Gastrocnemius medialis (tissue), 4 donors: Measurements from ENCODE around the gene OR5A2.

Source experiments
- POLR2A ChIP-seq, 2 donors: fragments of 450-650 bp; IDR thresholded peaks; one replicate each; pipeline ENCODE4 v1.6.1; 2017; ENCODE audit warnings: antibody characterized with exemption in 2 of 2, mild to moderate bottlenecking in 2 of 2, moderate library complexity in 2 of 2
- TF ChIP-seq, protein P1 (sequence below), 5 experiments: fragments of 450-650 bp in 3 of 5; fragments of 200-600 bp in 2 of 5; sonication (generic) in 2 of 5; IDR thresholded peaks in 4 of 5; conservative IDR thresholded peaks in 1 of 5; 1 replicate in 4 of 5; 2 replicates in 1 of 5; pipeline ENCODE4 v1.5.1; 2016 to 2019; ENCODE audit warnings: antibody characterized with exemption in 5 of 5, mild to moderate bottlenecking in 3 of 5, moderate library complexity in 3 of 5

DNA sequence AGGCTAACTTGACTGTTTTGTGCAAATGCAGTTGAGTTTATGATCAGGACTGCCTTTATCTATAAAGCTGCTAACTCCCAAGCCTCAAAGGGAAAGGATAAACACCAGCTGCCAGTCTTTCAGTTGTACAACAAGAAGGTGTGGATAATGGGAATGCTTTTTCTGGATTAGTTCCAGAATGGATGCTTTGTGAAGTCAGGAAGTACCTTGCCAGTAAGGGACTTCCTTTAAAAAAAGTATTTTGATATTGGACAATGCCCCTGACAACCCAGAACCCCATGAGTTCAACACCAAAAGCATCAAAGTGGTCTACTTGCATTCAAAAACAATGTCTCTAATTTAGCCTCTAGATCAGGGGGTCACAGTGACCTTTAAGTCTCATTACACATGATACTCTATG lies 32.0 kb downstream of the OR5A2 start:
- TF ChIP-seq, protein P1, sequence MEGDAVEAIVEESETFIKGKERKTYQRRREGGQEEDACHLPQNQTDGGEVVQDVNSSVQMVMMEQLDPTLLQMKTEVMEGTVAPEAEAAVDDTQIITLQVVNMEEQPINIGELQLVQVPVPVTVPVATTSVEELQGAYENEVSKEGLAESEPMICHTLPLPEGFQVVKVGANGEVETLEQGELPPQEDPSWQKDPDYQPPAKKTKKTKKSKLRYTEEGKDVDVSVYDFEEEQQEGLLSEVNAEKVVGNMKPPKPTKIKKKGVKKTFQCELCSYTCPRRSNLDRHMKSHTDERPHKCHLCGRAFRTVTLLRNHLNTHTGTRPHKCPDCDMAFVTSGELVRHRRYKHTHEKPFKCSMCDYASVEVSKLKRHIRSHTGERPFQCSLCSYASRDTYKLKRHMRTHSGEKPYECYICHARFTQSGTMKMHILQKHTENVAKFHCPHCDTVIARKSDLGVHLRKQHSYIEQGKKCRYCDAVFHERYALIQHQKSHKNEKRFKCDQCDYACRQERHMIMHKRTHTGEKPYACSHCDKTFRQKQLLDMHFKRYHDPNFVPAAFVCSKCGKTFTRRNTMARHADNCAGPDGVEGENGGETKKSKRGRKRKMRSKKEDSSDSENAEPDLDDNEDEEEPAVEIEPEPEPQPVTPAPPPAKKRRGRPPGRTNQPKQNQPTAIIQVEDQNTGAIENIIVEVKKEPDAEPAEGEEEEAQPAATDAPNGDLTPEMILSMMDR (IDR thresholded peaks at IDR 0.05 in 4 of 5, conservative IDR thresholded peaks at IDR 0.05 in 1 of 5): no peak
- no peak for TF ChIP-seq POLR2A (IDR thresholded peaks at IDR 0.05)
